Glutamatergic neuron (in vitro differentiated cells): ENCODE data around the gene LHFPL2. TPM values are rescaled to one million over a fixed set of nuclear protein-coding genes. Genes with fewer than 3 reads are reported as not detected.

Experiments
- DNase-seq: peaks from one replicate; pipeline ENCODE4 v3.0.0; 2022
- H3K27ac Mint-ChIP-seq: one replicate; pipeline ENCODE4 v1.8.0; 2020; ENCODE audit warnings: mild to moderate bottlenecking, mixed read lengths, inconsistent platforms; ENCODE audit not compliant: unreplicated experiment
- H3K27me3 Mint-ChIP-seq: one replicate; pipeline ENCODE4 v1.8.0; 2020; ENCODE audit warnings: mild to moderate bottlenecking, moderate library complexity, mixed read lengths, inconsistent platforms; ENCODE audit not compliant: unreplicated experiment
- H3K36me3 Mint-ChIP-seq: one replicate; pipeline ENCODE4 v1.8.0; 2020; ENCODE audit warnings: mild to moderate bottlenecking, mixed read lengths, inconsistent platforms; ENCODE audit not compliant: unreplicated experiment
- H3K4me1 Mint-ChIP-seq: one replicate; pipeline ENCODE4 v1.8.0; 2020; ENCODE audit warnings: mild to moderate bottlenecking, low read depth, mixed read lengths, inconsistent platforms; ENCODE audit not compliant: unreplicated experiment
- H3K4me3 Mint-ChIP-seq: one replicate; pipeline ENCODE4 v1.8.0; 2020; ENCODE audit warnings: mild to moderate bottlenecking, mixed read lengths, inconsistent platforms; ENCODE audit not compliant: unreplicated experiment
- H3K9me3 Mint-ChIP-seq: one replicate; pipeline ENCODE4 v1.8.0; 2020; ENCODE audit warnings: mild to moderate bottlenecking, moderate library complexity, mixed read lengths, inconsistent platforms; ENCODE audit not compliant: unreplicated experiment
- total RNA-seq: library from RNA; stranded (reverse); fragmentation: NEBNext Ultra II Directional; extraction: Animal tissue kit (Norgen Biotek cat#: 25700); gene quantifications from one replicate; pipeline ENCODE4 v1.2.1, GENCODE V29; 2021; ENCODE audit not compliant: unreplicated experiment
- TF ChIP-seq, protein P1 (sequence below): fragments of 200-600 bp; sonication (generic); IDR thresholded peaks from one replicate; pipeline ENCODE4 v1.5.0; 2021; ENCODE audit not compliant: partially characterized antibody, unreplicated experiment

LHFPL2 gene
- total RNA-seq, 1 donor from 2014 or later: 2.5 TPM

DNA sequence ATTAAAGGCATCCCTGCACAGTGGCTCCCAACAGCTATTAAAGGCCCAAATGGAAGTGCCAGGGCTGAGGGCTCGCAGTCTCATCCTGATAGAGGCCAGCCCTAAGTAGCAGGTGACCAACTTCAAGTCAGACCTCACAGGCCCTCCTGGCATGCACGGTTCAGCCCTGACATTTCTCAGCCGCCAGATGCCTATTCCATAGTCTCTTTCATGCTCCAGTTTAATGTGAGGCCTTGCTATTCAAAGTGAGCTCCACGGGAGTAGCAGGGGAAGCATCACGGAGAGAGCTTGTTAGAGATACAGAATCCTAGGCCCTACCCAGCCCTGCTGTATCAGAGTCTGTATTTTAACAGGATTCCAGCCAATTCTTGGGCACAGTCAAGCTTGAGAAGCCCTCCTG is 11.1 kb downstream of the LHFPL2 start:
- H3K4me3 Mint-ChIP-seq: no peak overlapping the region
- peaks cover 5% of the 10 kb centered on the region for H3K27me3 Mint-ChIP-seq
- H3K4me1 Mint-ChIP-seq: peaks cover 4% of the 10 kb centered on the region
- no peak overlapping the region for H3K27ac Mint-ChIP-seq
- no peaks in the 10 kb centered on the region for H3K9me3 Mint-ChIP-seq
- no peak for DNase-seq
- H3K36me3 Mint-ChIP-seq: peaks cover 4% of the 10 kb centered on the region
- TF ChIP-seq, protein P1, sequence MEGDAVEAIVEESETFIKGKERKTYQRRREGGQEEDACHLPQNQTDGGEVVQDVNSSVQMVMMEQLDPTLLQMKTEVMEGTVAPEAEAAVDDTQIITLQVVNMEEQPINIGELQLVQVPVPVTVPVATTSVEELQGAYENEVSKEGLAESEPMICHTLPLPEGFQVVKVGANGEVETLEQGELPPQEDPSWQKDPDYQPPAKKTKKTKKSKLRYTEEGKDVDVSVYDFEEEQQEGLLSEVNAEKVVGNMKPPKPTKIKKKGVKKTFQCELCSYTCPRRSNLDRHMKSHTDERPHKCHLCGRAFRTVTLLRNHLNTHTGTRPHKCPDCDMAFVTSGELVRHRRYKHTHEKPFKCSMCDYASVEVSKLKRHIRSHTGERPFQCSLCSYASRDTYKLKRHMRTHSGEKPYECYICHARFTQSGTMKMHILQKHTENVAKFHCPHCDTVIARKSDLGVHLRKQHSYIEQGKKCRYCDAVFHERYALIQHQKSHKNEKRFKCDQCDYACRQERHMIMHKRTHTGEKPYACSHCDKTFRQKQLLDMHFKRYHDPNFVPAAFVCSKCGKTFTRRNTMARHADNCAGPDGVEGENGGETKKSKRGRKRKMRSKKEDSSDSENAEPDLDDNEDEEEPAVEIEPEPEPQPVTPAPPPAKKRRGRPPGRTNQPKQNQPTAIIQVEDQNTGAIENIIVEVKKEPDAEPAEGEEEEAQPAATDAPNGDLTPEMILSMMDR: no peak

DNA sequence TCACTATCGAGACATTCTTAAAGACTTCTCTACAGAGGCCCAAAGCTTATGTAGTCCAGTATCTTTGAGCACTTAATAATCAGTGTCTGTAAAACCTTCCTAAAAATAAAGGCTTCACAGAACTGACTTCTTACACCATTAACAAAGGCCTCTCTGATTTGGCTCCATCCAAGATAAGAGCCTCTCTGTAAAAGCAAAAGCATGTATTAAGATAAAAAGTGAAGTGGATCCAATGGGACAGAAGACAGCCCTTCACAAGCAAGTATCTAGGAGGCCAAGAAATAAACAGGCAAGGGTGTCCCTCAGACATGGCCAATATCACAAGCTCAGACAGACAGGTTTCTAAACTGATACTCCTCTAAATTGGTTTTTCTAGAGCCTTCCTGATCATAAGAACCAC is 11.9 kb downstream of the LHFPL2 start:
- Mint-ChIP-seq H3K9me3 (no peaks in the 10 kb centered on the region), H3K4me3 (no peak overlapping the region), H3K4me1 (peaks cover 4% of the 10 kb centered on the region), H3K27ac (no peak overlapping the region), H3K36me3 (peaks cover 10% of the 10 kb centered on the region), H3K27me3 (peaks cover 5% of the 10 kb centered on the region)
- DNase-seq: no peak
- TF ChIP-seq, protein P1: no peak

DNA sequence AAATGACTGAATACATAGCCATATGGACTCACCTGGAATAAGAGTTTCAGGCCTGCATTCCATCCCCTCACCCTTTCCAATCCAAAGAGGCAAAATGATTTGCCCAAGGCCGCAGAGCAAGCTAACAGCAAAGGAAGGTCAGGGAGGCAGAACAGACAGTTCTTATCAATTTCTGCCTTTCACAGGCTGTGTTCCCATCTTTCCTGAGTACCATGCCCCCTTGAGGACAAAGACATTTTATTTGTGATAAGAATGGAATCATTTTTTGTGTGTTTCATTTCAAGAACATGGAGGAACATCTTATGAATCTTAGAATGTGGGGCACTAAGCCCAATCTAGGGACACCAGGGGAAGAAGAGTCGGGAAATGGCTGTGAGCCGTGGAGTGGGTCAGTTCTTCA is 13.9 kb downstream of the LHFPL2 start:
- TF ChIP-seq, protein P1: no peak
- H3K36me3 Mint-ChIP-seq: peaks cover 10% of the 10 kb centered on the region
- H3K4me3 Mint-ChIP-seq: no peak overlapping the region
- no peak overlapping the region for H3K27ac Mint-ChIP-seq
- no peak for DNase-seq
- no peaks in the 10 kb centered on the region for H3K9me3 Mint-ChIP-seq
- H3K27me3 Mint-ChIP-seq: peaks cover 5% of the 10 kb centered on the region
- no peaks in the 10 kb centered on the region for H3K4me1 Mint-ChIP-seq

- peaks cover 5% of the 10 kb centered on the region for H3K27me3 Mint-ChIP-seq
- no peak for DNase-seq
- TF ChIP-seq, protein P1: no peak
- no peak overlapping the region for H3K27ac Mint-ChIP-seq
- peaks cover 10% of the 10 kb centered on the region for H3K36me3 Mint-ChIP-seq
- H3K4me3 Mint-ChIP-seq: no peak overlapping the region
- no peaks in the 10 kb centered on the region for H3K4me1 Mint-ChIP-seq
- no peaks in the 10 kb centered on the region for H3K9me3 Mint-ChIP-seq
Observed at GRCh38 chr5:78634229-78634628, 14.3 kb downstream of the LHFPL2 start.

GRCh38 chr5:78633700-78634099 is 14.9 kb downstream of the LHFPL2 start:
- no peak overlapping the region for H3K4me3 Mint-ChIP-seq
- H3K27me3 Mint-ChIP-seq: peaks cover 3% of the 10 kb centered on the region
- TF ChIP-seq, protein P1: no peak
- DNase-seq: no peak
- H3K4me1 Mint-ChIP-seq: no peaks in the 10 kb centered on the region
- no peak overlapping the region for H3K27ac Mint-ChIP-seq
- H3K36me3 Mint-ChIP-seq: peaks cover 10% of the 10 kb centered on the region
- H3K9me3 Mint-ChIP-seq: no peaks in the 10 kb centered on the region
